ENCODE measurements around the gene OR2V2.

GRCh38 chr5:181170237-181170825, 22.9 kb downstream of the OR2V2 start:
- no peak for TF ChIP-seq CTCF (IDR thresholded peaks at IDR 0.05)
- TF ChIP-seq POLR2A (IDR thresholded peaks at IDR 0.05) = no peak
